NCI-H1436 (cell line): ENCODE results near the gene GABRG3.

Experiments
- DNase-seq: peaks from one replicate; lab custom pipeline; 2025; lab: John Stamatoyannopoulos, UW

GABRG3 gene

GRCh38 chr15:27111323-27111722 is 140.3 kb downstream of the GABRG3 start:
- DNase-seq: no peak

- DNase-seq: no peak
Observed at GRCh38 chr15:27114473-27114872, 143.5 kb downstream of the GABRG3 start.

DNA sequence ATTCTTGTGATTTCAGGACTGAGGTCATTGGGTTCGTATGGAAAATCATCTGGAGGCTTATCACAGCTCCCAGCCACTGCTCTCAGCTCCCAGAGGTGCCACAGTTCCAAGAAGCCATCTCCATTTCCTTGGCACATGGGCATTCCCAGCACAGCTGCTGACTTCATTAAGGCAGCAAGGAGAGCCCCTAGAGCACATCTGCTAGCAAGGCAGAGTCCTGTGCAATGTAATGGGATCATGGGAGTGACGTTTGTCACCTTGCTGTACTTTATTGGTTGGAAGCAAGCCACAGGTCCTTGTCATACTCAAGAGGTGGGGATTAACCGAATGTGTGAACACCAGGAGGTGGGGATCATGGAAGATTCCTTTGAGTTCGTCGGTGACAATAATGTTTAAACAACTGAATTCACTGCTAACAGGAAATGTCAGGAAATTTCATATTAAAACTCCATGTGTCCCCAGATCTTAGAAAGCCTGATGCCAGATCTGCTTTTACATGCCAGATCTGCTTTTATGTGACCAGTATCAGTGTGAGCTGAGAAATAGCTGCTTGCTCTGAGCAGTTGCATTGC is 148.8 kb downstream of the GABRG3 start:
- no peak for DNase-seq

- DNase-seq: no peak
Observed at GRCh38 chr15:27121672-27122071, 150.7 kb downstream of the GABRG3 start.

- DNase-seq: no peak
Observed at GRCh38 chr15:27123291-27123690, 152.3 kb downstream of the GABRG3 start.

- DNase-seq: no peak
Observed at GRCh38 chr15:27123808-27124207, 152.8 kb downstream of the GABRG3 start.

- DNase-seq: no peak
Observed at GRCh38 chr15:27124287-27124871, 153.4 kb downstream of the GABRG3 start.

DNA sequence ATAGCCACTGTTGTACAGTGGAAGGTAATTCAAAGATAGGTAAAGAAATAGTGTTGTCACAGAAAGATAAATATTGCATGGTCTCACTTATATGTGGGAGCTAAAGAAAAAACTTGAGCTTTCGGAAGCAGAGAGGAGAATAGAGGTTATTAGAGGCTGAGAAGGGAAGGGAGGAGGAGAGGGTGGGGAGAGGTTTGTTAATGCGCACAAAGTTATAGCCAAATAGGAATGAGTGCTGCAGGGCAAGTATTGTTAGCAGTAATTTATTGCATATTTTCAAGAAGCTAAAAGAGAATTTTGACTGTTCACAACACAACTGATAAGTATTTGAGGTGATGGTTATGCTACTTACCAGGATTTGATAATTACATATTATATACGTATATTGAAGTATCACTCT is 154.2 kb downstream of the GABRG3 start:
- no peak for DNase-seq

DNA sequence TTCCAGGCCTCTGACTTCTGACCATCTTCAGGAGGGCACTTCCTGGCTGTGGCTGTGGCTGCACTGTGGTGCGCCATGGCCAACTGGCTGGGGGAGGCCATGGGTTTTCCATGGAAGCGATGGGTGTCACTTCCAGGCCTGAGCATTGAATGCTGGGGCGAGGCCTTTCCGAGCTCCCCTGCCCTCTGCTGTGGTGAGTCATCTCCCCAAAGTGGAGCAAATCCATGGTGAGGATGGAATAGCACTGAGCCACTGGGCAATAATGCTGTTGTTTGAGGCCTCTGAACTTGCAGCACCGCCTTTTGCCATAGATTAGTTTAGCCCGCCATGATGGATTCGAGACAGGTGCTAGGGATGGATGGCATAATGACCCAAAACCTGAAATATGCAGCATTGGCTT is 155.5 kb downstream of the GABRG3 start:
- DNase-seq: no peak

DNA sequence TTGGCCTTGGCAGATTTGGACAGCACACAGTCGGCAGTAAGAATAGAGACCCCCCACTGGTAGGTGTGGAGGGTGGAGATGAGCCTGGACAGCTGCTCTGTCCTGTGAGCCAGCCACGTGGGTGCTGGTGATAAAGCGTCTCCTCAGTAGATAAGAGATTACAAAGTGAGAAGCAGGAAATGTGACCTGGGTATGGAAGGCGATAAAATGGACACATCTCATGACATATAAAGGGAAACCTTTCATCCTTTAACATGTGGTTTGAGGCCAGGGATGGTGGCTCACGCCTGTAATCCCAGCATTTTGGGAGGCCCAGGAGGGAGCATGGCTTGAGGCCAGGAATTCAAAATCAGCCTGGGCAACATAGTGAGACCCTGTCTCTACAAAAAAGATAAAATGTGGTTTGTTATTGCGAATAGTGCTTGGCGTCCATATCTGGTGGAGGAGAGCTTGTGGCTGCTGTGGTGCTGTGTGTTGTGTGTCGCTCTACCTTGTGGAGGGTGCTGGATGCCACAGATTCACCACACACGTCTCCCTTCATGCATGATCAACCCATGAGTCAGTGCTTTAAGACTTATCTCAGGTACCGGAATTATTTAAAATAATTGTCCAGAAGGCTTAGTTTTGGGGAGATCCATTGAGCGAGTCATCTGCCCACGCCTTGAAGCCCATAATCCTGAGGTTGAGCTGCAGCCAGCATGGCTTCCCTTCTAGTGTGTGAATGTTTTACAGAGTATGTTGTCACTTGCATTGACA is 157.0 kb downstream of the GABRG3 start:
- DNase-seq: no peak

- no peak for DNase-seq
Observed at GRCh38 chr15:27133249-27133648, 162.3 kb downstream of the GABRG3 start.

- no peak for DNase-seq
Observed at GRCh38 chr15:27134481-27134880, 163.5 kb downstream of the GABRG3 start.

GRCh38 chr15:27135151-27135550 is 164.2 kb downstream of the GABRG3 start:
- DNase-seq: no peak

DNA sequence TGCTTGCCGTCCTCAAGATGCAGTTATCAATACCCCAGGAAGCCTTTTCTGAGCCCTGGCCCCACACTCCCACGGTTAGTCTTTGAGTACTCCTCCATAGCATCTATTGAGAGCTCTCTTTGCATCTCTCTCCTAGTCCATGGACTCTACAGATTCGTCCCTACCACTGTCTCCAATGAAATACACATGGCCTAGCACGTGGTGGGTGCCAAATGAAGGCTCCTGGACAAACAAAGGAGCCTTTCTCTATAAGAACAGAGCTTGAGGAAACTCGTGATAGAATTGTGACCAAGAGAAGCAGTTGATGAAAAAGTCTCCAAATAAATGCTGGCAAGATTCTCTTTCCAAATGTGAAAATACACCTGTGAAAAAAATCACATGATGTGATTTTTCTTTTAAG is 166.1 kb downstream of the GABRG3 start:
- no peak for DNase-seq

GRCh38 chr15:27165590-27165989 is 194.6 kb downstream of the GABRG3 start:
- DNase-seq: no peak

GRCh38 chr15:27166917-27167316 is 195.9 kb downstream of the GABRG3 start:
- DNase-seq: no peak

GRCh38 chr15:27167738-27168137 is 196.8 kb downstream of the GABRG3 start:
- DNase-seq: no peak

GRCh38 chr15:27170851-27171250 is 199.9 kb downstream of the GABRG3 start:
- no peak for DNase-seq

- DNase-seq: no peak
Observed at GRCh38 chr15:27172821-27173220, 201.8 kb downstream of the GABRG3 start.

DNA sequence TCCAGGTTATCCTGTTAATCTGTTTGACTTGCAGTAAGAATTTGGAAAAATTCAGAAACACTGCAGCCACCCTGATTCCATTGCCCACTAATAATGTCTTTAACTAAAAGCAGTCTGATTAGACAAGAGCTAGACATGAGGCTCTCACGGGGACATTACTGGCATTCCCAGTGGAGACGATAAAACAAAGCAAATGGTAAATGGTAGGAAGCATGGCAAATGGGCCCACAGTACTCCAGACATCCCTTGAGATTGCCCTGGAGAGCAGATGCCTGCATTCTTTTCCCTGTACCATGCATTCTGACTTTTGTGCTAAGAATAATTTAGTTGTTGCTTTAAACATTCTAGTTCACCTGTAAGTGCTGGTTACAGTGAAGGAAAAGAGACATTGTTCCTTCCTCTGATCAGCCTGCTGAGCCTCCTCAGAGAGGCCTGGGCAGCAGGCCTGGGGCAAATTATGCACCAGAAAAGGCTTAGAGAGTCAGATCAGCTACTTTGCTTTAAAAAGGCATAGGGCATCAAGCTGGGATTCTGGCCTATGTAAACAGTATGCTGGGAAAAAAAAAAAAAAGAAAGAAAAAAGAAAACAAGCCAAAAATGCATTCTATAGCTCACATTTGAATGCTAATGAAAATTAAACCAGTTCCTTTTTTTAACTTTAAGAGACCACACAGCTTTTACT is 204.6 kb downstream of the GABRG3 start:
- no peak for DNase-seq

DNA sequence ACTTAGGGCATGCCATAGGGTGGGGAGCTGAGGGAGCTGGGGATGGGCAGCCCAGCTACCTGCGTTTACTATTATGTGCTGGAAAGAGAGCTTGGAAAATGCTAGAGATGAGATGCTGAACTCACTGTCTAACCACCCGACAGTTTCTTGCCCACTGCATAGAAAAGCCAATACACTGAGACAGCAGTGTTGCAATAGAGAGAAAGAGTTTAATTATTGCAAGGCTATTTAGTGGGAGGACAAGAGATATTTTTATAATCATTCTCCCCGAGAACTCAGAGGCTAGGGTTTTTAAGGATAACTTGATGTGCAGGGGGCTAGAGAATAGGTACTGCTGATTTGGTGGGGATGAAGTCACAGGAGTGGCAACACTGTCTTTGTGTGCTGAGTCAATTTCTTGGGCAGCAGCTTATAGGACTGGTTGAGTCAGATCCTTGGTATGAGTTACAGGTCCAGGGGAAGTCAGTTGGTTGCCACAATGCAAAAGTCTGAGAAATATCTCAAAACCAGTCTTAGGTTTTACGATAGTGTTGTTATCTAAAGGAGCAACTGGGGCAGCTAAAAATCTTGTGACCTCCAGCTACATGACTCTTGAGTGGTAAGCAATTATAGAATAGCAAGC is 205.9 kb downstream of the GABRG3 start:
- DNase-seq: no peak

DNA sequence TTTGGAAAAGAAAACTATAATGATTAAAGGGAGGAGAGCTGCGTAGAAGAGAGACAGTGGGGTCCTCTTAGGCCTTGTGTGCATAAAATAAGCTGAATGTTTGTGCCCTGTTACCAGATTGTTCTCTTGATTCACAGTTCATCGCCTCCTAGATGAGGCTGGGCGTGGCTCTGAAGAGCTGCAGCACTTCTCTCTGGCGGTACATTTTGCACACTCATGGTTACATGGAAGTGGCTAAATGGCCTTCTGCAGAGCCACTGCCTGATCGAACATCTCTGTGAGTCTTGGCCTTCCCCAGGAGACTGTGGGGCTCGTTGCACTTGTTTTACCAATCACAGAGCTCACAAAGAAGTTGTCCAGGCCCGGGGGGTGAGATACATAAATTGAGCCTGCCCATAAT is 208.8 kb downstream of the GABRG3 start:
- no peak for DNase-seq
